Stimulated activated CD4-positive, alpha-beta T cell treated with anti-CD3 and anti-CD28 coated beads, Interleukin-12 subunit alpha, Interleukin-12 subunit beta, amount 100 ng/mL, for 4 hours (primary cell): ENCODE data around the gene BANF2.

Experiments
- DNase-seq: peaks from one replicate; pipeline ENCODE4 v3.0.0-alpha.2; 2020

Gene BANF2

GRCh38 chr20:17710379-17711266 is 10.9 kb downstream of the BANF2 start:
- DNase-seq, result no peak

GRCh38 chr20:17711267-17711627 is 11.5 kb downstream of the BANF2 start:
- no peak for DNase-seq

DNA sequence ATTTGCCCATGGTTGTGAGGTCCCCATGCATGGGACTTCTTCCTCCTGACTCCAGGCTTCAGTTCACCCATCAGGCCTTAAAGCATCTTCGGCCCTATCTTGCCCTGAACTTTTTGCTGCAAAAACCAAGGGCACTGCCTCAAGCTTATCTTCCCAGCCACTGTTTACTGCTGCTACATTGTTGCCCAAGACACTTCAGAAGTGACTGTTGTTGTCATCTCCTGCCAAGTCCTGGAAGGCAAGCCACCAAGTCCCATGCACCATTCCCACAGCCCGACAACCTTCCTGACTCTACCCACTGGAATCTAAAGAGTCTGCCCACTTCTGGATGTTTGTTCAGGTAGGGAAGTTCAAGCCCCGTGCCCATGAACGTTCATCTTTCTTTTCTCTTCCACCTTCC is 12.4 kb downstream of the BANF2 start:
- DNase-seq, result no peak

DNA sequence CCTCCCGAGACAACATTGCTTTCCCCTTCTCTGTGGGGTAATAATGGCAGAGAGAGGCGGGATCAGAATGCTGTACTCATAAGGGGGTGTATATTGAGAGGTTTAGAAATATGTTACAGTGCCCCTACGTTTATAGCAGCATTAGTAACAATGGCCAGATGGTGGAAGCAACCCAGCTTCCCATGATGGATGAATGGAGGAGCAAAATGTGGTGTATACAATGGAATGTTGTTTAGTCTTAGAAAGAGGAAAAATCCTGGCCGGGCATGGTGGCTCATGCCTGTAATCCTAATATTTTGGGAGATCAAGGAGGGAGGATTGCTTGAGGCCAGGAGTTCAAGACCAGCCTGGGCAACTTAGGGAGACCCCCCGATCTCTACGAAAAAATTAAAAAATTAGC is 12.9 kb downstream of the BANF2 start:
- no peak for DNase-seq

GRCh38 chr20:17714597-17714996 is 14.8 kb downstream of the BANF2 start:
- DNase-seq, result no peak

DNA sequence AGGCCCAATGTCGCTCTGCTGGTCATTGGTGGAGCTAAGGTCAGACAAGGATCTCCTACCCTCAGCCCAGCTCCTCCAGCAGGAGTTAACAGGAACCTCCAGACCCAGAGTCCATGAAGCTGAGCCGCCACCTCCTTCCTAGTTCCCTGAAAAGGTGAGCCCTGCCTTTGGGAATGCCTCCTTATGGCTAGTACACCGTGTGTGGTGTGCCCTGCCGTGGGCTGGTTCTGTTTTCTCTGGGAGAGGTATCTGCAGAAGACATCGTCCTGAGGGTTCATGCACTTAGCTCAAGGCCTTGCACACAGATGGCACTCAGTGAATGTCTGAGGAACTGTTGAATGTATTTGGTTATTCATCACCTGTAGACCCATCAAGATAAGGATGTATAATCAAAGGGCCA is 15.3 kb downstream of the BANF2 start:
- no peak for DNase-seq

DNA sequence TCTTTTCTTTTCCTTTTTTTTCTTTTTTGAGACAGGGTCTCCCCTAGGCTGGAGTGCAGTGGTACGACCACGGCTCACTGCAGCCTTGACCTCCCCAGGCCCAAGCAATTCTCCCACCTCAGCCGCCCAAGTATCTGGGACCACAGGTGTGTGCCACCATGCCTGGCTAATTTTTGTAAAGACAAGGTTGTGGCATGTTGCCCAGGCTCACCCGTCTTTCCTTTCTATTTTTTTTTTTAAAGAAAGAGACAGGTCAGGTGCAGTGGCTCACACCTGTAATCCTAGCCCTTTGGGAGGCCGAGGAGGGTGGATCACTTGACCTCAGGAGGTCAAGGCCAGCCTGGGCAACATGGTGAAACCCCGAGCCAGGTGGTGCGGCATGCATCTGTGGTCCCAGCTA is 16.6 kb downstream of the BANF2 start:
- no peak for DNase-seq

GRCh38 chr20:17720755-17721154 is 21.0 kb downstream of the BANF2 start:
- no peak for DNase-seq

DNA sequence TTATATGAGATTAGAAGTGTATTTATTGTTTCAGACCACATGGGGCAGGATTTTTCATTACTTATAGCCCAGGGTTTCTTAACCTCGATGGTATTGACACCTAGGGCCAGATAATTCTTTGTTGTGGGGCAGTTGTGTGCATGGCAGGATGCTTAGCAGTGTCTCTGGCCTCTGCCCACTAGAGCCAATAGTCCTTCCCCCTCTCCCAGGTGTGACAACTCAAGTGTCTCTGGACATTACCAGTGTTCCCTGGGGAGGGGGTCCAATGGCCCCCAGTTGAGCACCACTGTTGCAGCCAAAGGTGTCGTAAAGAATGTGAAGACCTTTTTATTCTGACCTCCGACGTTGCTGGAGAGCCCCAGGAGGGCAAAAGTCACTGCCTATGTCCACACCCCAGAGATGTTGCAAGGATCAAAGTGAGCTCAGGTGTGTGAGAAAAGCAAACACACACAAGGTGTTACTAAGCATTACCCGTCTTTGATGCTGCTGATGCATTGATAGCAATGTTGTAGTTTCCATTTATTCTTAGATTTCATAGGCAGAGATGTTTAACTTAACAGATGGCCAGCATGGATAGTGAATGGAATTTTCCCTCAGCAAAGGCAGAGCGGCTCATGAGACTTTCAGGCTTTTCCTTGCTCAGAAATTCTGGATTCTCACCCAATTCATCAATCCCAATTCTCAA is 22.2 kb downstream of the BANF2 start:
- no peak for DNase-seq

DNA sequence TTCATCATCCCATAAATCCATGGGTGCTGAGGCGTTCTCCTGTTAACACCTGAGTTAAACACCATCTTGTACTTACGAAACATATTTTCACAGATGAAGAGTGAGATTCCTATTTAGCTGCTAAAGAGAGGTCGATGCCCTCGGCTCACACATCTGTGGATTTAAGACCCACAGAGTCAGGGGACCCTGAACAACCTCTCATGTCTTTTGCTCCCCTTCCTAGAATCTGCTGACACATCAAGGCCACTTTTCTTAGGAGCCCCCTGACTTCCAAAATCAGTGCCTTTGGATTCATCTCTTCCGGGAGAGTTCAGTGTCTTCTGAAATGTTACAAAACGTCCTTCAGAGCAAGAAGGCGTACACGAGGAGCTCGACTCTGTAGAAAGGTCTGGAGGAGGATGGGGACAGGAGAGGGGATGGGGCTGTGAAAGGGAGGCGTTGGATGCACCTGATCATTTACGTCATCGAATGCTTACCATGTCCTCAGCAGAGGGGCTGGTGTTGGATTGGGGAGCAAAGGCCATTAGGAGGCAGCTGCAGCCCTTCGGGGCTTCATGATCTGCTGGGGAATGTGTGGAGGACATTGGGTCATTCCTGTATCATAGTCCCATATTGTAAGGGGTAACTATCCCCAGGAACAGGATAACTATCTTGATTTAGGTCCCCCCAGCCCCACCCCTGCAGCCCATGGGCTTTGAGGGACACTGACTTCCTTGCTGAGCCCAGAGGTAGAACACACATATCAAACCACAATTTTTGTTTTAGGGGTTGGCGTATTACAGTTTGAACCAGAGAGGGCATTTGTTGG is 22.9 kb downstream of the BANF2 start:
- no peak for DNase-seq

DNA sequence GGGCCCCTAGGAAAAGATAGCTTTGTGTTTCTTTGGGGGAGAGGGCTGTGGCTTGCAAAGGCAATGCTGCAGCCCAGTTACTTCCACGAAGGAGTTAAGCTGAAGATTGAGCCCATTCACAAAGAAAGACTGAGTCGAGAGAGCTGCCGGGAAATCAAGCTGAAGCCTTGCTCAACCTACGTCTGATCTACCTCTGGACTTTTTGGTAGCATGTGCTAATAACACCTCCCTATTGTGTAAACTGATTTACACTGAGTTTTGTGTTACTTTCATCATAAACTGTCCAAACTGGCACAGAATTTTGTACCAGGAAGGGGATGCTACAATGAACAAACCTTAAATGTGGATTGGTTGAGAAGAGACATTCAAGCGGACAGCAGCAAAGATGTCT is 23.5 kb downstream of the BANF2 start:
- no peak for DNase-seq

DNA sequence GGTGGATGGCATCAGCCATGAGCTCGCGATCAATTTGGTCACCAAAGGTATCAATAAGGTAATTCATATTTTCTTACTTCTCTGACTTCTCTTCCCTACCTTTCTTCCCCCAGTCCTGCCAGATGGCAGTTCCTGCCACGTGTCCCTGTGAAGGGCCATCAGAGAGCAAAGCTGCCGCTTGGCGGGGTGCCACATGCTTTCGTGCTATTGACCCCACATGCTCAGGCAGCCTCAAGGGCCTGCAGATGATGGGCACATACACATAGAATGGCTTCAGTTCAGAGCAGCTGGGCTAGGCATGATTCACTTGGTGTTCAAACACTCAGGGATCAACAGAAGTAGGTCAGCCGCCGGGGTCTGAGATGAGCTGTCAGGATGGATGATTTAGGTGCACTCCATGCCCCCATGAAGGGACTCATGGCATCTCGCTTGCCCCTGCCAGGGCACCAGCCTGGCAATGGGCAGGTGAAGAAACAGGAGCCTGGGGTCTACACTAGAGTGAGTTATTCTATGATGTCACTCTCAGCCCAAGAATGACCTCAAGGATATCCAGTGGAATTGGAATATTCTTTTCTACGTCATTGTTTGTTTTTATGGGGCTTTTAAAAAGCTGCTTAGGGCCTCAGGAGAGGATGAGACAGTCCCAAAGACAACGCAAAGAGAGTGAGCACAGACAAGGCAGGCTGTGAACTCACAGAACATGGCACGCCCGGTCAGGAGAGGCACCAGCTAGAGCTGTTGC is 25.5 kb downstream of the BANF2 start:
- no peak for DNase-seq

DNA sequence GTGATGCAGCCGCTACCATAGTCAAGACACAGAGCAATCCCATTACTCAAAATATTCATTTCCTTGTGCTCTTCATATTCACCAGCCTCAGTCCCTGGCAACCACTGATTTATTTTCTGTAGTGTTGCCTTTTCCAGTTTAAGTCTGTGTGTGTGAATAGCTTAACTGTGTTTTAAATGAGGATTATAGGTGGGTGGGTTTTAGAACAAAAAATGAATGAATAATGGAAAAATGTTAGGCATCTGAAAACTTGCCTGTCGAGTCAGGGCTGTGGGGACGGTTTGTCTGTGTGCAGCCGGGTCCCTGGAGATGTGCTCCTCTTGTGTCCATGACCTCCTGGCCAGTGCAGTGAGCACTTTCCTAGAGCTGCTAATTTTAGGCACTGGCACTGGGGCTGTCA is 27.1 kb downstream of the BANF2 start:
- DNase-seq, result no peak

GRCh38 chr20:17727351-17727750 is 27.6 kb downstream of the BANF2 start:
- no peak for DNase-seq

DNA sequence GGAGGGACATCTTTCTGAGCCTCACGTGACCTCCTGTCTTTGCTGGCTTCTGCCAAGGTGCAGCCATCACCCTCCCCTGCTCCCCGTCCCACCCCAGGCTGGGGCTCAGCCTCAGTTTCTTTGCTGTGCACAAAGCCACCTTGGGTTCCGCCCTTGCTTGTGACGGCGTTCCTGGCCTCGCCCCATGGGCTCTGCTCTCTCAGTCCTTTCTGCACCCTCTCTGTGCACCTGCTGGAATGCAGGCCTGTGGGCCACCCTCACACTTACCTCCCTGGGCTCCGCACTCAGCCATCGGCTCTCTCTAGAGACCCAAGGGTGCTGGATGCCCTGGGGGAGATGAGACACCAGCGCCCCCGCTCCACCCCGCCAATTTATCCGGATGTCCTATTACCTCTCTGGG is 28.3 kb downstream of the BANF2 start:
- no peak for DNase-seq

GRCh38 chr20:17730071-17730470 is 30.3 kb downstream of the BANF2 start:
- DNase-seq, result no peak

GRCh38 chr20:17731233-17731632 is 31.5 kb downstream of the BANF2 start:
- no peak for DNase-seq

DNA sequence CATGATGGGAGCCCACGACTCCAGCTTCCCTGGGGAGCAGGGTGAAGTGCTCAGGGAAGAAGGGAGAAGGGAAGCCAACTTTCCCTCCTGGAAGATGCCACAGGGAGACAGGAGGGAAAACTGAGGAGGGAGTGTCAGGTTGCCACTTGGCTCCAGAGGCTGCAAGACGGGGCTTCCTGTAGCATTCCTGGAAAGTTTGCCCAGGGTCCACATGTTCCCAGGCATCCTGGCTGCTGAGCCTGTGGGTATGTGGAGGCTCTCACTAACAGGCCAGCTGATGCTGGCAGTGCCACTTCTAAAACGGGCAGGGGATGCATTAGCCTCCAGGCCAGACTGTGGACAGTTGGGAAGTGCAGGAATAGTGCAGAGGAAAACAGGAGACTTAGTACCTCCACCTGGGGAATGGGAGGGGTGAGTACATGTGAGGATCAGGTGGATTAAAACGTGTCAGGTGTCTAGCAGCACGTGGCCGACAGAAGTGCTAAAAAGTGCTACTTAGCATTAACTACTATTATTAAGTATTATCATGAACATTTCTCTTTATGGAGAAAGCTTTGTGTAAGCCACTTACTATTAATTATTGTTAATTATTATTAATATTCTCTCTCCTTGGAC is 33.2 kb downstream of the BANF2 start:
- DNase-seq, result no peak

- no peak for DNase-seq
These were observed 34.1 kb downstream of the BANF2 start for GRCh38 chr20:17733767-17734304.

DNA sequence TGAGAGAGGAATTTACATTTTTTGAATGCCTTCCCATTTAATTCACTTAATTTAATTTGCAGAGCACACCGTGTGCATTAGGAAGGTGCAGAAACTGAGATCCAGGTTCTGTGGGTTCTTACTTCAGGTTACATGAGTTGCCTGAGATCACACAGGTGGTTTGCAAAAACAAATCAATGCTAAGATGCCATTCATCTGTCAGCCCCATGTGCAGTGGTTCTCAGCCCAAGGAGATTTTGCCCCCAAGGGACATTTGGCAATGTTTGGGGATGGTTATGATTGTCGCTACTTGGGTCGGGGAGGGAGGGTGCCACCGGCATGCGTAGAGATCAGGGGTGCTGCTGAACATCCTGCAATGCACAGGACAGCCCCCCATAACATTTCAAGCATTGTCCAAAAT is 34.6 kb downstream of the BANF2 start:
- DNase-seq, result no peak

DNA sequence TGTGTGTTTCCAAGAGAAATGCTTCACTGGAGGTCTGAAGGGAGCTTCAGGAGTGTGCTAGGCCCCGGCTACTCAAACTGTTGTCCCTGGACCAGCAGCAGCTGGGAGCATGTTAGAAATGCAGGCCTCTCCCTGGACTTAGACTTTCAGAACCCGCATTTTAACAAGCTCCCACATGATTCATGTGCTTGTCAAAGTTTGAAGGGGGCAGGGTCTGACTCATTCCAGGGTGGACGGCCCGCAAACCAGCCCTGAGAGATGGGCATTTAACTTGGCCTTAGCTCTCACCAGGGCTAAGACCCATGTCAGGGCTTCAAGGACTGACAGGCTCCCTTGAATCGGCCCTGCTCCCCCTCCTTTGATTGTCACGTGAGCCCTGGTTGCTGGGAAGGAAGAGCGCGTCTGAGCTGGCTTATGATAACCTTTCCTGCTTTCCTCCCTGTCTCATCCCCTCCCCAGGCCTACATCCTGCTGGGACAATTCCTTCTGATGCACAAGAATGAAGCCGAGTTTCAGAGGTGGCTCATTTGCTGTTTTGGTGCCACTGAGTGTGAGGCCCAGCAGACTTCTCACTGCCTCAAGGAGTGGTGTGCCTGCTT is 35.5 kb downstream of the BANF2 start:
- DNase-seq, result no peak
